K562 (cell line): ENCODE data around the gene C20orf173. TPM values are rescaled to one million over a fixed set of nuclear protein-coding genes. Genes with fewer than 3 reads are reported as not detected.

Source experiments
- KLF16 ChIP-seq: IDR thresholded peaks from 2 replicates; pipeline ENCODE4 v1.6.1; 2016; ENCODE audit warnings: antibody characterized with exemption
- ZNF766 ChIP-seq: fragments of 200-800 bp; sonication (Bioruptor generic); conservative IDR thresholded peaks from 2 replicates; pipeline ENCODE4 v1.6.1; 2016; ENCODE audit warnings: missing genetic modification characterization, missing compliant biosample characterization
- polyA plus RNA-seq, 8 experiments: library from polyadenylated mRNA; depleted of rRNA in 4 of 8; stranded (reverse) in 5 of 8; unstranded in 3 of 8; fragments of >200 nt; fragmentation: Nextera tagmentation in 2 of 8; fragmentation: Illumina TruSeq in 1 of 8; extraction: Ambion mirVana in 2 of 8; extraction: Trizol in 1 of 8; gene quantifications; 2 replicates each; pipeline versions ENCODE4 v1.2.1 to v1.2.3, GENCODE V29; 2011 to 2014; ENCODE audit warnings: inconsistent platforms in 1 of 8, missing spikeins in 1 of 8
- total RNA-seq, 7 experiments: library from RNA; depleted of rRNA in 6 of 7; stranded (reverse); fragments of >200 nt in 6 of 7; fragmentation: Illumina TruSeq in 2 of 7; extraction: Trizol in 2 of 7; gene quantifications; 2 replicates each; pipeline versions ENCODE4 v1.2.1 to v1.2.3, GENCODE V29; 2011 to 2021; ENCODE audit warnings: low replicate concordance in 1 of 7
- TF ChIP-seq, protein P1 (sequence below): sonication (generic); formaldehyde crosslinking; IDR thresholded peaks from 2 replicates; pipeline ENCODE4 v1.8.1; 2022; ENCODE audit warnings: missing genetic modification reagents
- TF ChIP-seq, protein P2 (sequence below): fragments of 450-650 bp; formaldehyde crosslinking; IDR thresholded peaks from 2 replicates; pipeline ENCODE4 v1.4.0; 2020; ENCODE audit warnings: mild to moderate bottlenecking, moderate library complexity
- TF ChIP-seq, protein P3 (sequence below), 3 experiments: IDR thresholded peaks in 2 of 3; conservative IDR thresholded peaks in 1 of 3; 2 replicates each; pipeline ENCODE4 v1.5.1; 2011 to 2012; ENCODE audit warnings: low read length in 3 of 3, mild to moderate bottlenecking in 3 of 3, control low read depth in 2 of 3, improper control_type of control experiment in 1 of 3, inconsistent platforms in 1 of 3, low read depth in 1 of 3, mixed read lengths in 1 of 3, moderate library complexity in 1 of 3; ENCODE audit not compliant: insufficient read depth in 2 of 3
- TF ChIP-seq, protein P4 (sequence below): fragments of 450-650 bp; IDR thresholded peaks from 2 replicates; pipeline ENCODE4 v1.6.1; 2018; ENCODE audit not compliant: partially characterized antibody

C20orf173 gene
- total and polyA plus RNA-seq, 9 of the 15 experiments (the other 6 are each of a cell fraction or from before 2014, with no cell fraction given), result not detected

DNA sequence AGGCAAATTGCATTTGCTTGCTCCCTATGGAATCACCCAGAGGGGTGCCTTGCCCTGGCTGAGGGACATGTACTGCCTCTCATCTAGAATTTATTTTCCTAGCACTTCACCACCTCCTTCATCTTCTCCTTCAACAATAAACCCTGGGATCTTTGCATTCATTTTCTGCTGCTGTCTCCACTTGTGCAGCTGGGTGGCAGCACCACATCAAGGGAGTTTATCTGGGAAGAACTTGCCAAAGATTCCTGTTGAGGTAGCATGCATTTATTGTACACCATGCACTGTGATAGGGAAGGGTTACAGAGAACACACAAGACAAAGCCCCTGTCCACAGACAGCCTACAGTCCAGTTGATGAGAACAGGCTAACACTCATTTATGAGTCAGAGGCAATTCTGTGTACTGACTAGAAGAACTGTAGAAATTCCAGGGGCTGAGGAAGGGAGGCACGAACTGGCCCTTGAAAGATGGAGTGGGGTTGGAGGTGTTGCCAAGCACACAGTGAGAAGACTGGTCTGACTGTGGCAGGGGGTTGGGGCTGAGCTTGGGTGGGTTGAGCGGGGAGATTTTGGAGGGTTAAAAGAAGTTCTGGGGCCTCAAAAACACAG, 17.5 kb downstream of the C20orf173 start (continued):
- TF ChIP-seq, protein P1, sequence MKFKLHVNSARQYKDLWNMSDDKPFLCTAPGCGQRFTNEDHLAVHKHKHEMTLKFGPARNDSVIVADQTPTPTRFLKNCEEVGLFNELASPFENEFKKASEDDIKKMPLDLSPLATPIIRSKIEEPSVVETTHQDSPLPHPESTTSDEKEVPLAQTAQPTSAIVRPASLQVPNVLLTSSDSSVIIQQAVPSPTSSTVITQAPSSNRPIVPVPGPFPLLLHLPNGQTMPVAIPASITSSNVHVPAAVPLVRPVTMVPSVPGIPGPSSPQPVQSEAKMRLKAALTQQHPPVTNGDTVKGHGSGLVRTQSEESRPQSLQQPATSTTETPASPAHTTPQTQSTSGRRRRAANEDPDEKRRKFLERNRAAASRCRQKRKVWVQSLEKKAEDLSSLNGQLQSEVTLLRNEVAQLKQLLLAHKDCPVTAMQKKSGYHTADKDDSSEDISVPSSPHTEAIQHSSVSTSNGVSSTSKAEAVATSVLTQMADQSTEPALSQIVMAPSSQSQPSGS (CRISPR knock-in tag), result no peak
- TF ChIP-seq, protein P2, sequence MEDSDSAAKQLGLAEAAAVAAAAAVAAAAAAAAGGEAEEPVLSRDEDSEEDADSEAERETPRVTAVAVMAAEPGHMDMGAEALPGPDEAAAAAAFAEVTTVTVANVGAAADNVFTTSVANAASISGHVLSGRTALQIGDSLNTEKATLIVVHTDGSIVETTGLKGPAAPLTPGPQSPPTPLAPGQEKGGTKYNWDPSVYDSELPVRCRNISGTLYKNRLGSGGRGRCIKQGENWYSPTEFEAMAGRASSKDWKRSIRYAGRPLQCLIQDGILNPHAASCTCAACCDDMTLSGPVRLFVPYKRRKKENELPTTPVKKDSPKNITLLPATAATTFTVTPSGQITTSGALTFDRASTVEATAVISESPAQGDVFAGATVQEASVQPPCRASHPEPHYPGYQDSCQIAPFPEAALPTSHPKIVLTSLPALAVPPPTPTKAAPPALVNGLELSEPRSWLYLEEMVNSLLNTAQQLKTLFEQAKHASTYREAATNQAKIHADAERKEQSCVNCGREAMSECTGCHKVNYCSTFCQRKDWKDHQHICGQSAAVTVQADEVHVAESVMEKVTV (CRISPR knock-in tag), result 0 out of 2 replicates have a peak, but pooled peaks have one; percentile 33
- TF ChIP-seq, protein P3, sequence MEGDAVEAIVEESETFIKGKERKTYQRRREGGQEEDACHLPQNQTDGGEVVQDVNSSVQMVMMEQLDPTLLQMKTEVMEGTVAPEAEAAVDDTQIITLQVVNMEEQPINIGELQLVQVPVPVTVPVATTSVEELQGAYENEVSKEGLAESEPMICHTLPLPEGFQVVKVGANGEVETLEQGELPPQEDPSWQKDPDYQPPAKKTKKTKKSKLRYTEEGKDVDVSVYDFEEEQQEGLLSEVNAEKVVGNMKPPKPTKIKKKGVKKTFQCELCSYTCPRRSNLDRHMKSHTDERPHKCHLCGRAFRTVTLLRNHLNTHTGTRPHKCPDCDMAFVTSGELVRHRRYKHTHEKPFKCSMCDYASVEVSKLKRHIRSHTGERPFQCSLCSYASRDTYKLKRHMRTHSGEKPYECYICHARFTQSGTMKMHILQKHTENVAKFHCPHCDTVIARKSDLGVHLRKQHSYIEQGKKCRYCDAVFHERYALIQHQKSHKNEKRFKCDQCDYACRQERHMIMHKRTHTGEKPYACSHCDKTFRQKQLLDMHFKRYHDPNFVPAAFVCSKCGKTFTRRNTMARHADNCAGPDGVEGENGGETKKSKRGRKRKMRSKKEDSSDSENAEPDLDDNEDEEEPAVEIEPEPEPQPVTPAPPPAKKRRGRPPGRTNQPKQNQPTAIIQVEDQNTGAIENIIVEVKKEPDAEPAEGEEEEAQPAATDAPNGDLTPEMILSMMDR (IDR thresholded peaks at IDR 0.05 in 2 of 3, conservative IDR thresholded peaks at IDR 0.05 in 1 of 3; ENCODE audit: insufficient read depth in 2 of 3, low read depth in 1 of 3, low read length in 3 of 3), result peak; percentile 62 to 87 (median 81)
- TF ChIP-seq ZNF766 (CRISPR knock-in tag), result 0 out of 2 replicates have a peak, but pooled peaks have one; percentile 24
- TF ChIP-seq, protein P4, sequence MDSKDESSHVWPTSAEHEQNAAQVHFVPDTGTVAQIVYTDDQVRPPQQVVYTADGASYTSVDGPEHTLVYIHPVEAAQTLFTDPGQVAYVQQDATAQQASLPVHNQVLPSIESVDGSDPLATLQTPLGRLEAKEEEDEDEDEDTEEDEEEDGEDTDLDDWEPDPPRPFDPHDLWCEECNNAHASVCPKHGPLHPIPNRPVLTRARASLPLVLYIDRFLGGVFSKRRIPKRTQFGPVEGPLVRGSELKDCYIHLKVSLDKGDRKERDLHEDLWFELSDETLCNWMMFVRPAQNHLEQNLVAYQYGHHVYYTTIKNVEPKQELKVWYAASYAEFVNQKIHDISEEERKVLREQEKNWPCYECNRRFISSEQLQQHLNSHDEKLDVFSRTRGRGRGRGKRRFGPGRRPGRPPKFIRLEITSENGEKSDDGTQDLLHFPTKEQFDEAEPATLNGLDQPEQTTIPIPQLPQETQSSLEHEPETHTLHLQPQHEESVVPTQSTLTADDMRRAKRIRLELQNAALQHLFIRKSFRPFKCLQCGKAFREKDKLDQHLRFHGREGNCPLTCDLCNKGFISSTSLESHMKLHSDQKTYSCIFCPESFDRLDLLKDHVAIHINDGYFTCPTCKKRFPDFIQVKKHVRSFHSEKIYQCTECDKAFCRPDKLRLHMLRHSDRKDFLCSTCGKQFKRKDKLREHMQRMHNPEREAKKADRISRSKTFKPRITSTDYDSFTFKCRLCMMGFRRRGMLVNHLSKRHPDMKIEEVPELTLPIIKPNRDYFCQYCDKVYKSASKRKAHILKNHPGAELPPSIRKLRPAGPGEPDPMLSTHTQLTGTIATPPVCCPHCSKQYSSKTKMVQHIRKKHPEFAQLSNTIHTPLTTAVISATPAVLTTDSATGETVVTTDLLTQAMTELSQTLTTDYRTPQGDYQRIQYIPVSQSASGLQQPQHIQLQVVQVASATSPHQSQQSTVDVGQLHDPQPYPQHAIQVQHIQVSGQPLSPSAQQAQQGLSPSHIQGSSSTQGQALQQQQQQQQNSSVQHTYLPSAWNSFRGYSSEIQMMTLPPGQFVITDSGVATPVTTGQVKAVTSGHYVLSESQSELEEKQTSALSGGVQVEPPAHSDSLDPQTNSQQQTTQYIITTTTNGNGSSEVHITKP, result no peak
- TF ChIP-seq KLF16, result 0 out of 2 replicates have a peak, but pooled peaks have one; percentile 7
- TF ChIP-seq, all 486 proteins: peak for 8
